ENCODE data around the gene GAS7. TPM values are rescaled to one million over a fixed set of nuclear protein-coding genes. Genes with fewer than 3 reads are reported as not detected.

Gene GAS7
- total RNA-seq, 1 experiment from 2014 or later: 4.1 TPM

- TF ChIP-seq SP1 (IDR thresholded peaks at IDR 0.05; ENCODE audit: low read depth) (no peak), ZBTB33 (IDR thresholded peaks at IDR 0.05; ENCODE audit: extremely low read depth, insufficient replicate concordance, low read length) (no peak), RAD21 (IDR thresholded peaks at IDR 0.05; ENCODE audit: low read depth) (no peak), TCF7L2 (IDR thresholded peaks at IDR 0.05; ENCODE audit: borderline replicate concordance, extremely low read depth, insufficient read depth, insufficient read length) (no peak), REST (IDR thresholded peaks at IDR 0.05; ENCODE audit: low read depth) (no peak), ZNF274 (IDR thresholded peaks at IDR 0.05; ENCODE audit: low read depth, low read length) (no peak)
Measured at GRCh38 chr17:10019941-10020451, 178.4 kb downstream of the GAS7 start (continued).

- H3K4me3 ChIP-seq (replicated peaks in 1 of 2; ENCODE audit: low read depth in 1 of 2, low read length in 2 of 2): no peak overlapping the region
- no peaks in the 10 kb centered on the region for H3K9me3 ChIP-seq (ENCODE audit: control insufficient read depth in 1 of 2, insufficient read depth in 1 of 2, low read depth in 1 of 2, low read length in 2 of 2)
- intact Hi-C loops (cut with micrococcal nuclease): no loop called here
- TF ChIP-seq SIN3A (IDR thresholded peaks at IDR 0.05; ENCODE audit: low read depth) (no peak), TCF7L2 (IDR thresholded peaks at IDR 0.05; ENCODE audit: borderline replicate concordance, extremely low read depth, insufficient read depth, insufficient read length) (no peak), REST (IDR thresholded peaks at IDR 0.05; ENCODE audit: low read depth) (no peak), ELF1 (IDR thresholded peaks at IDR 0.05; ENCODE audit: borderline replicate concordance, low read depth) (no peak), ZNF274 (IDR thresholded peaks at IDR 0.05; ENCODE audit: low read depth, low read length) (no peak), SP1 (IDR thresholded peaks at IDR 0.05; ENCODE audit: low read depth) (no peak), CBX3 (IDR thresholded peaks at IDR 0.05; ENCODE audit: low read depth) (no peak), EZH2 (IDR thresholded peaks at IDR 0.05) (no peak), MAX (IDR thresholded peaks at IDR 0.05) (no peak), CEBPB (IDR thresholded peaks at IDR 0.05; ENCODE audit: low read depth) (no peak), POLR2AphosphoS5 (IDR thresholded peaks at IDR 0.05; ENCODE audit: low read depth, low read length) (no peak), JUND (IDR thresholded peaks at IDR 0.05) (no peak)
- H3K9ac ChIP-seq (ENCODE audit: low read length): no peak overlapping the region
- ATAC-seq: no peak
- no peaks in the 10 kb centered on the region for H3K79me2 ChIP-seq (ENCODE audit: insufficient read depth, low read length)
- H2AFZ ChIP-seq (ENCODE audit: low read depth, low read length, poor library complexity, severe bottlenecking): no peak overlapping the region
- H3K4me1 ChIP-seq (ENCODE audit: control insufficient read depth in 1 of 2, insufficient read depth in 2 of 2, low read length in 2 of 2): no peaks in the 10 kb centered on the region
- no peaks in the 10 kb centered on the region for H4K20me1 ChIP-seq (ENCODE audit: insufficient read depth)
- no peaks in the 10 kb centered on the region for H3K36me3 ChIP-seq (ENCODE audit: control insufficient read depth in 1 of 2, insufficient read depth in 2 of 2, low read length in 2 of 2)
- no peak overlapping the region for H3K27ac ChIP-seq (ENCODE audit: low read depth, low read length)
- H3K27me3 ChIP-seq (ENCODE audit: insufficient read depth, low read length): no peaks in the 10 kb centered on the region; the same call in 1 of the 2 replicates
- no peak for DNase-seq (ENCODE audit: low read depth, low spot score)
- H3K9me2 ChIP-seq (ENCODE audit: insufficient read depth): no peaks in the 10 kb centered on the region
- ChIA-PET RAD21 (ENCODE audit: low non-redundant PET in 1 of 2, low total read pairs in 2 of 2, uncharacterized antibody in 2 of 2, unreplicated experiment in 2 of 2) (no interaction called here), POLR2A (no interaction called here), CTCF (no interaction called here)
- H3K4me2 ChIP-seq (ENCODE audit: low read length): no peak overlapping the region
- no TSS peak for BruUV-seq (replicated peaks)
Measured at GRCh38 chr17:10018461-10018891, 179.9 kb downstream of the GAS7 start.

All from HCT116 (cell line).